Pancreas (tissue), 10 donors: Measurements from ENCODE around the gene HSD11B1. TPM values are rescaled to one million over a fixed set of nuclear protein-coding genes. Genes with fewer than 3 reads are reported as not detected.
"Not testable (repeated sequence)": the region's sequence is repeated elsewhere in the genome, so short reads cannot be mapped to it uniquely, and the experiment has no call there.

Source experiments
- ATAC-seq, 4 donors: fragments of 200-7000 bp; cut with Tn5 transposase; one replicate each; pipeline versions ENCODE4 v1.8.0 to v1.9.1; 2020; ENCODE audit warnings: mild to moderate bottlenecking in 4 of 4, moderate library complexity in 4 of 4
- DNase-seq, 6 donors: peaks; one replicate each; pipeline ENCODE4 v3.0.0-alpha.2; 2020
- FAIRE-seq: peaks from 2 replicates; lab custom pipeline; 2012; peaks lifted over from hg19 to GRCh38; lab: Jason Lieb, UNC
- H3K27ac ChIP-seq, 4 donors: fragments of 200-600 bp; sonication (generic); 1 replicate in 3 of 4; 2 replicates in 1 of 4; pipeline versions ENCODE4 v1.5.0 to v1.8.0; 2020
- H3K27me3 ChIP-seq, 4 donors: fragments of 200-600 bp; one replicate each; pipeline ENCODE4 v1.8.0; 2021
- H3K36me3 ChIP-seq, 3 donors: fragments of 200-600 bp; sonication (generic) in 1 of 3; one replicate each; pipeline versions ENCODE4 v1.5.0 to v1.8.0; 2020 to 2021
- H3K4me1 ChIP-seq, 3 donors: fragments of 200-600 bp; one replicate each; pipeline ENCODE4 v1.8.0; 2021
- H3K4me3 ChIP-seq, 4 donors: fragments of 200-600 bp; sonication (generic) in 2 of 4; one replicate each; pipeline versions ENCODE4 v1.5.0 to v1.8.0; 2020 to 2021
- H3K9me3 ChIP-seq, 4 donors: fragments of 200-600 bp; one replicate each; pipeline ENCODE4 v1.8.0; 2021
- CTCF ChIP-seq, 4 donors: fragments of 200-600 bp; sonication (generic) in 3 of 4; IDR thresholded peaks; one replicate each; pipeline versions ENCODE4 v1.5.0 to v1.8.0; 2021; ENCODE audit warnings: antibody characterized with exemption in 4 of 4
- WGBS, 2 donors: extraction: QIAGEN DNeasy Blood & Tissue Kit; methylation state at CpG; one replicate each; pipeline ENCODE4 v1.1.7; 2013; 5-methylcytosine and 5-hydroxymethylcytosine counted together
- intact Hi-C, 3 donors: fragments of 100-400 bp; cut with DNase I; formaldehyde crosslinking; loops; one replicate each; pipeline versions ENCODE4 v1.11.1 to v1.14.2; 2022
- polyA plus RNA-seq, 2 donors: library from polyadenylated mRNA; stranded (reverse); fragments of 200-250 nt; gene quantifications; one replicate each; pipeline ENCODE4 v1.2.3, GENCODE V29; 2013
- total RNA-seq, 6 donors: library from RNA; stranded (reverse); fragmentation: NEBNext Ultra II Directional in 4 of 6; extraction: Animal tissue kit (Norgen Biotek cat#: 25700) in 4 of 6; gene quantifications; one replicate each; pipeline versions ENCODE4 v1.2.1 to v1.2.4, GENCODE V29; 2021 to 2023
- donor health status: healthy with polysubstance abuse.
- donor health status: DM: no; HTN: no; CAD: no; lungs with moderate emphysema.
- donor health status: DM: no; HTN: no; CAD: no.
- donor health status: control.
- donor health status: control.
- donor health status: Bipolar disorder and iron deficiency.
- donor health status: DM: yes; HTN: yes; CAD: no.
- donor health status: DM: no; HTN: no; CAD: no.
- donor health status: DM: no; HTN: no; CAD: no.
- donor health status: DM: yes; HTN: yes; CAD: no.

Gene HSD11B1
- total and polyA plus RNA-seq, 8 donors: 0.47 to 5.6 (median 1.0) TPM; not detected in 2

GRCh38 chr1:209692745-209693504 is 11.7 kb upstream of the HSD11B1 start:
- ATAC-seq: peak; percentile 69 to 84 (median 83)
- FAIRE-seq: peak; percentile 64
- Histone ChIP-seq H3K27ac (no peak overlapping the region), H3K27me3 (no peaks in the 10 kb centered on the region), H3K9me3 (no peaks in the 10 kb centered on the region), H3K36me3 (no peaks in the 10 kb centered on the region), H3K4me3 (no peak overlapping the region), H3K4me1 (no peaks in the 10 kb centered on the region)
- peak; percentile 70 to 80 (median 73) for TF ChIP-seq CTCF (IDR thresholded peaks at IDR 0.05)
- WGBS, 2 donors: 0% methylated on average over 3 of the region's 3 CpGs
- intact Hi-C loops: loop anchor here in 1 of 3 donors (5.0 to 10.0 kb wide), 2 partner anchors 88 to 116 kb away; no protein-coding TSS in a partner anchor
- DNase-seq: peak in 5 of 6 donors; percentile 43 to 79 (median 72)

GRCh38 chr1:209696673-209697072 is 8.0 kb upstream of the HSD11B1 start:
- no peak for FAIRE-seq
- Histone ChIP-seq H3K27ac (no peak overlapping the region), H3K4me1 (no peaks in the 10 kb centered on the region), H3K4me3 (no peak overlapping the region), H3K9me3 (no peaks in the 10 kb centered on the region), H3K27me3 (no peaks in the 10 kb centered on the region), H3K36me3 (no peaks in the 10 kb centered on the region)
- peak in 2 of 4 donors; percentile 31 to 36 for ATAC-seq
- TF ChIP-seq CTCF (IDR thresholded peaks at IDR 0.05): no peak
- intact Hi-C loops: loop anchor here in 1 of 3 donors (10.0 kb wide), 1 partner anchor 92 kb away; no protein-coding TSS in a partner anchor
- no peak for DNase-seq

- peak in 3 of 4 donors; percentile 32 to 61 (median 48) for ATAC-seq
- WGBS, 2 donors: 82 to 94% methylated on average over 3 of the region's 3 CpGs
- TF ChIP-seq CTCF (IDR thresholded peaks at IDR 0.05): no peak
- intact Hi-C loops: loop anchor here in 1 of 3 donors (10.0 kb wide), 1 partner anchor 92 kb away; no protein-coding TSS in a partner anchor
- FAIRE-seq: no peak
- H3K27me3 ChIP-seq: no peaks in the 10 kb centered on the region
- DNase-seq: no peak
- no peak overlapping the region for H3K27ac ChIP-seq
- no peak overlapping the region for H3K4me3 ChIP-seq
- H3K4me1 ChIP-seq: no peaks in the 10 kb centered on the region
- H3K9me3 ChIP-seq: no peaks in the 10 kb centered on the region
- no peaks in the 10 kb centered on the region for H3K36me3 ChIP-seq
Measured at GRCh38 chr1:209697126-209697525, 7.5 kb upstream of the HSD11B1 start.

GRCh38 chr1:209700686-209701085 is 4.0 kb upstream of the HSD11B1 start:
- H3K36me3 ChIP-seq, H3K27ac ChIP-seq, DNase-seq, FAIRE-seq, H3K4me1 ChIP-seq, intact Hi-C loops, H3K9me3 ChIP-seq, H3K4me3 ChIP-seq, H3K27me3 ChIP-seq, ATAC-seq: not testable (repeated sequence)

- no peak for FAIRE-seq
- Histone ChIP-seq H3K4me3 (no peak overlapping the region), H3K36me3 (no peaks in the 10 kb centered on the region), H3K27ac (no peak overlapping the region), H3K4me1 (no peaks in the 10 kb centered on the region), H3K9me3 (no peaks in the 10 kb centered on the region), H3K27me3 (no peaks in the 10 kb centered on the region)
- no peak for ATAC-seq
- WGBS, 2 donors: 51 to 53% methylated on average over 1 of the region's 1 CpG
- TF ChIP-seq CTCF (IDR thresholded peaks at IDR 0.05): no peak
- DNase-seq: no peak
- intact Hi-C loops: no loop called here
Measured at GRCh38 chr1:209702832-209703231, 1.8 kb upstream of the HSD11B1 start.
